ENCODE measurements around the gene TRMT11.

Gene TRMT11

DNA sequence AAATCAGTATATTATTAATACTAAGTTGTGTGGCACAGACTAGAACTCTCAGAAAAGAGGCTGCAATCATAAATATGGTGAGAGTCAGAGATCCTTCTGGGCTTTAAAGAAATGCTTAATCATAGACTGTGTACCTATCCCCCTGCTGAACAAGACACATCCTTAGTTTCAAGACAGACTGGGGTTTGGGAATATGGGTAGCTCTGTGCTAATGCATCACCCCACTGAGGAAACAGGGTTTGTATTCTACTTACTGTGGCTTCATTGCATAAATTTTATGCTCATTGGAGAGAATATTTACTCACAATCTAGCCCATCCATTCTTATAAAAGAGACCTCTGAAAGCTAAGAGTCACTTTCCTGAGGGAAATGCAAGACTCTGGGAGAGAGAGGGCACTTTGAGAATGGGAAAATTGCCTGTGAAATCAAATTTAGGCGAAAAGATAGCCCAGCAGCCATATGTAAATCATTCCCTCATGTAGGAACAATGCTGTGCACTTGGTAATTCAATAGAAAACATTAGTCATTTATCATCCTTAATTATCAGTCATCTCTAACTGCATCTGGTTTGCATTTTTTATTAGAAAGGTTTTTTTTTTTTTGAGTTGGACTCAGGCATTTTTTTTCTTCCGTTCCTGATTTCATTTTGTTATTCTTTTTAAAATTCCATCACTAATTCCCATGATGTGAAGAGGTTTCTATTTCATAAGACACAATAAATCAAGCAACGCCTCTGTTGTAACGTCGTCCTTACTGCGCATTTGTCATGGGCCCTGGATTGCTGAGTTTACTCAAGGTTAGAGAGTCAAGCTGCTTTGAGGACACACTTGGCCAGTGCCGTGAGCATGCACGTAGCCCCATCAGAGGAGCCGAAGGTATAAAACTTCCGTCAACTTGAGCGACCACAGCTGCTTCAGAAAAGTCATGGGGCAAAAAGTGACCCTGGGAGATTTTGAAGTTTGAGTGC, 91.8 kb downstream of the TRMT11 start:
- DNase-seq = no peak

DNA sequence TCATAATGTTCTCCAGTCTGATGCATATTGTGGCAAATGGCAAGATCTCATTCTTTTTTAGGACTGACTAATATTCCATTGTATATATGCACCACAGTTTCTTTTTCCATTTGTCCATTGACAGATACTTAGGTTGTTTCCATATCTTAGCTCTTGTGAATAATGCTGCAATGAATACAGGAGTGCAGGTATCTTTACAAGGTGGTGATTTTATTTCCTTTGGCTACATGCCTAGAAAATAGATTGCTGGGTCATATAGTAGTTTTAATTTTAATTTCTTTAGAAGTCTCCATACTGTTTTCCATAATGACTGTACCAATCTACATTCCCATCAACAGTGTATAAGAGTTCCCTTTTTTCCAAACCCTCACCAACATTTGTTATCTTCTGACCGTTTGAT, 97.5 kb downstream of the TRMT11 start:
- DNase-seq = no peak

DNA sequence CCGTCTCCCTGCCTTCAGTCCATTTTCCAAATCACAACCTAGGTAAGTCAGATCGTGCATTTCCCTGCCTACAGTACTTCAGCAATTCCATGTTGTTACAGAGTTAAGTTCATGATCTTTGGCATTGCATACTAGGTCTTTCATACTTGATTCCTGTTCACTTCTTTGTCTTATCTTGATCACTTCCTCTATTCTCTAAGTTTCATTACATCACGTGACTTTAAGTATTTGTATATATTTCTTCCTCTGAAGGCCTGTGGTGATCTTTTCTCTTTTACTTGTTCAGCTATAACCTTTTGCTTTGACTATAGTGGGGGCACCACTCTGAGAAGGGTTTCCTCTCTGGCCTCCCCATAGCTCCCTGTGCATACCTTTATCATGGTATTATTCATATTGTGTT, 100.2 kb downstream of the TRMT11 start:
- DNase-seq = no peak
